ENCODE results near the gene SACM1L. TPM values are rescaled to one million over a fixed set of nuclear protein-coding genes. Genes with fewer than 3 reads are reported as not detected.

The SACM1L gene
- total RNA-seq, 4 donors from 2014 or later = 43.5 to 64.7 (median 54.3) TPM

DNA sequence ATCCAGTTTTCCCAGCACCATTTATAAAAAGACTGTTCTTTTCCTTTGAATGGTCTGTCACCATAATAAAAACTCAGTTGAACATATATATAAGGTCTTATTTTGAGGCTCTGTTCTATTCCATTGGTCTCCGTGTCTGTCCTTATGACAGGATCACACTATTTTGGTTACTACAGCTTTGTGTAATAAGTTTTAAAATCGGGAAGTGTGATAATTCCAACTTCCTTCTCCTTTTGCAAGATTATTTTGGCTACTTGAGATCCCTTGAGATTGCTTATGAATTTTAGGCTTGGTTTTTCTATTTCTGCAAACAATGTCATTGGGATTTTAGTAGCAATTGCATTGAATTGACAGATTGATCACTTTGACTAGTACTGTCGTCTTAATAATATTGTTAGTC lies 35.7 kb downstream of the SACM1L start:
- Histone ChIP-seq H3K36me3 (peaks cover 0 to 56% (median 0%) of the 10 kb centered on the region in 3 donors), H3K9me3 (no peaks in the 10 kb centered on the region), H3K4me3 (no peak overlapping the region), H3K27me3 (no peaks in the 10 kb centered on the region), H3K4me1 (peaks cover 0 to 3% (median 0%) of the 10 kb centered on the region in 4 donors), H3K27ac (no peak overlapping the region)
- TF ChIP-seq EP300 (IDR thresholded peaks at IDR 0.05) (no peak), POLR2A (IDR thresholded peaks at IDR 0.05) (no peak)
- TF ChIP-seq, protein P1, sequence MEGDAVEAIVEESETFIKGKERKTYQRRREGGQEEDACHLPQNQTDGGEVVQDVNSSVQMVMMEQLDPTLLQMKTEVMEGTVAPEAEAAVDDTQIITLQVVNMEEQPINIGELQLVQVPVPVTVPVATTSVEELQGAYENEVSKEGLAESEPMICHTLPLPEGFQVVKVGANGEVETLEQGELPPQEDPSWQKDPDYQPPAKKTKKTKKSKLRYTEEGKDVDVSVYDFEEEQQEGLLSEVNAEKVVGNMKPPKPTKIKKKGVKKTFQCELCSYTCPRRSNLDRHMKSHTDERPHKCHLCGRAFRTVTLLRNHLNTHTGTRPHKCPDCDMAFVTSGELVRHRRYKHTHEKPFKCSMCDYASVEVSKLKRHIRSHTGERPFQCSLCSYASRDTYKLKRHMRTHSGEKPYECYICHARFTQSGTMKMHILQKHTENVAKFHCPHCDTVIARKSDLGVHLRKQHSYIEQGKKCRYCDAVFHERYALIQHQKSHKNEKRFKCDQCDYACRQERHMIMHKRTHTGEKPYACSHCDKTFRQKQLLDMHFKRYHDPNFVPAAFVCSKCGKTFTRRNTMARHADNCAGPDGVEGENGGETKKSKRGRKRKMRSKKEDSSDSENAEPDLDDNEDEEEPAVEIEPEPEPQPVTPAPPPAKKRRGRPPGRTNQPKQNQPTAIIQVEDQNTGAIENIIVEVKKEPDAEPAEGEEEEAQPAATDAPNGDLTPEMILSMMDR (IDR thresholded peaks at IDR 0.05) = no peak
- 77 to 84% methylated on average over 3 of the region's 3 CpGs for WGBS, 2 donors
- no peak for DNase-seq (ENCODE audit: low spot score in 2 of 2)

DNA sequence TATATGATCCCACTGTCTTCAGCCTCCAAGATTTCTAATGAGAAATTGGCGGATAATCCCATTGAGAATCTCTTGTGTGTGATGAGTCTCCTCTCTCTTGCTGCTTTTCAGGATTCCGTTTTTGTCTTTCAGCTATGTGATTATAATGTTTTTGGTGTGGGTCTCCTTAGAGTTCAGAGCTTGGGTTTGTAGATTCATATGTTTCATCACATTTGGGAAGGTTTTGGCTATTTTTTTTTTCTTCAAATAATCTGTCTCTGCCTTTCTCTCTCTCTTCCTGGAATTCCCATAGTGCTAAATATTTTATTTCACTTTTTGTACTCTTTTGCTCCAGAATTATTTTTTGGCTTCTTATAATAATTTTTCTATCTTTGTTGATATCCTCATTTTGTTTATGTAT lies 40.4 kb downstream of the SACM1L start:
- no peak overlapping the region for H3K4me3 ChIP-seq
- H3K27ac ChIP-seq = no peak overlapping the region
- H3K36me3 ChIP-seq = peaks cover 0 to 71% (median 8%) of the 10 kb centered on the region in 3 donors
- H3K4me1 ChIP-seq = no peaks in the 10 kb centered on the region
- 73 to 95% methylated on average over 2 of the region's 2 CpGs for WGBS, 2 donors
- H3K9me3 ChIP-seq = no peaks in the 10 kb centered on the region
- no peak for DNase-seq (ENCODE audit: low spot score in 2 of 2)
- no peaks in the 10 kb centered on the region for H3K27me3 ChIP-seq
- TF ChIP-seq POLR2A (IDR thresholded peaks at IDR 0.05) (no peak), EP300 (IDR thresholded peaks at IDR 0.05) (no peak)
- TF ChIP-seq, protein P1 (IDR thresholded peaks at IDR 0.05) = no peak

DNA sequence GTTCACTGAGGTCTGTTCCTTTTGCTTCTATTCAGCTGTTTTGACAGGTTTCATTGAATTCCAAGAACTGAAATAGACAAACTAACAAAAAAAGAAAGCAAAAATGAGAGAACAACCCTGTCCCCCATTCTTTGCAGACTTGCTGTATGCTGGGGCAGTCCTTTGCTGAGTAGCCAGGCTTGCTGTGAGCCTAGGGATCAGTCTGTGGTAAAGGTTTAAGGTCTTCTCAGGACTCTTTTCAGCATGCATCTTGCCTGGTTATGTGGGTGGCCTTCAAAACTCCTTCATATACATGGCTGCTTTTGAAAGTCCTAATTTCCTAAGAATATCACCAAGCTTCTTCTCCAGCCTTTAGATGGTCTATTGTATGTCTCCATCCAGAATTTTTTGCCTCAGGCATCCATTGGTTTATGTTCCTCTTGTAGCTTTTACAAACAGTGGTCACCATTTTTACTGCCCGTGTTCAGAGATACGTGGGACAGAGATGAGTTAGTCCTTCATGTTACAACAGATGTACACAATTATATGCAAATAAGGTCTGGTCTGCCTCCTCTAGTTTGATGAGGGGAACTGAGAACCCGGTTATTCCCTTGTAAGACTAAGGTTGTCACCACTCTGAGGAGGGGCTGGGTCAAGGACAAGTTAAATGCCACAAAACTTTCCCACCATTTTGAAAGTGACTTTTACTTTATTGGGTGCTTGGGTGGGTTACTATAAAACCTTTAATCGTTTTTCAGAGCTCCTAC lies 41.4 kb downstream of the SACM1L start:
- DNase-seq (ENCODE audit: low spot score in 2 of 2) = no peak
- no peaks in the 10 kb centered on the region for H3K4me1 ChIP-seq
- H3K27ac ChIP-seq = no peak overlapping the region
- TF ChIP-seq EP300 (IDR thresholded peaks at IDR 0.05) (no peak), POLR2A (IDR thresholded peaks at IDR 0.05) (no peak)
- TF ChIP-seq, protein P1 (IDR thresholded peaks at IDR 0.05) = no peak
- peaks cover 0 to 75% (median 8%) of the 10 kb centered on the region in 3 donors for H3K36me3 ChIP-seq
- no peaks in the 10 kb centered on the region for H3K9me3 ChIP-seq
- WGBS, 2 donors = 82 to 86% methylated on average over 4 of the region's 4 CpGs
- H3K4me3 ChIP-seq = no peak overlapping the region
- no peaks in the 10 kb centered on the region for H3K27me3 ChIP-seq

DNA sequence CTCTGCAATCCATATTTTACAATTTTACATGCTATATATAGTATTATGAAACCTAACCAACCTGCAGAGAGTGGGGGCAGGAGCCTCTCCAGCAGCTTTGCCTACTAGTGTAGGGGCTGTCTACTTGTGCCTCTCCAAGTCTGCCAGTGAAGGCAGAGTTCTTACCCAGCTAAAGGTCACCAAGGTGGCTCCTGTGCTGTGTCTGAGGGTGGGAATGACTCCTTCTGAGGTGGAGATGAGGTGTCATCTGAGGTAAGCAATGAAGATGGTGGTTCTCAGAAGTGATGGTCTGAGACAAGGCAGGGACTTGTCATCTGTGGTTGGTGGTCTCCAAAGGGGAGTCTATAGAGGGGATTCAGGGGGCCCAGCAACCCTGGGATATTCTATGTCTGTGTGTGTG lies 47.5 kb downstream of the SACM1L start:
- Histone ChIP-seq H3K36me3 (peaks cover 0 to 100% (median 15%) of the 10 kb centered on the region in 3 donors), H3K27me3 (no peaks in the 10 kb centered on the region), H3K4me3 (no peak overlapping the region), H3K27ac (no peak overlapping the region), H3K9me3 (no peaks in the 10 kb centered on the region), H3K4me1 (no peaks in the 10 kb centered on the region)
- TF ChIP-seq EP300 (IDR thresholded peaks at IDR 0.05) (no peak), POLR2A (IDR thresholded peaks at IDR 0.05) (no peak)
- TF ChIP-seq, protein P1 (IDR thresholded peaks at IDR 0.05) = no peak
- no peak for DNase-seq (ENCODE audit: low spot score in 2 of 2)

DNA sequence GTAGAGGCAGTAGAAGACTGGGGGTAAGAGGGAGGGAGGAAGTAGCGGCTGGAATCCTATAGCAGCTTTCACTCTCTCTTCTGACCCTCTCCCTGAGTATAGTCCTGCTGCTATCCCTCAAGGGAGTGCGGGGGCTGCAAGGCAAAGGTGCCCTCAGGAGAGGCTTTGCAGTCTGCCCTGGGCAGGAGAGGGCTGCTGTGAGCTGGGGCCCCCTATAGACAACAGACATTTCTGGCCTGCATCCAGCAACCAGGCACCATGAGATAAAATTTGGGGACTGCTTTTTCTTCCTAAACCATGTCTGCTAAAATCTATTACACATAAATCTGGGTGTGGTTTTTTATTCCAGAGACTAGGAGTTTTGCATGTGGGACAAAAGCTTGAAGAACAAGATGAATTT lies 48.0 kb downstream of the SACM1L start:
- Histone ChIP-seq H3K4me3 (no peak overlapping the region), H3K36me3 (peaks cover 0 to 100% (median 11%) of the 10 kb centered on the region in 3 donors), H3K27ac (no peak overlapping the region), H3K27me3 (no peaks in the 10 kb centered on the region), H3K4me1 (no peaks in the 10 kb centered on the region), H3K9me3 (no peaks in the 10 kb centered on the region)
- DNase-seq (ENCODE audit: low spot score in 2 of 2) = no peak
- TF ChIP-seq, protein P1 (IDR thresholded peaks at IDR 0.05) = no peak
- TF ChIP-seq EP300 (IDR thresholded peaks at IDR 0.05) (no peak), POLR2A (IDR thresholded peaks at IDR 0.05) (no peak)
- 85 to 86% methylated on average over 2 of the region's 2 CpGs for whole genome bisulfite sequencing, 2 donors

All from tibial nerve (tissue), 4 donors.